Mesothelial cell of epicardium (in vitro differentiated cells): ENCODE results near the gene FAM168B. TPM values are rescaled to one million over a fixed set of nuclear protein-coding genes. Genes with fewer than 3 reads are reported as not detected.

Source experiments
- DNase-seq, 2 experiments: peaks; one replicate each; pipeline ENCODE4 v3.0.0; 2021; ENCODE audit warnings: low spot score in 2 of 2; ENCODE audit not compliant: unreplicated experiment in 2 of 2
- H3K27ac Mint-ChIP-seq: 2 replicates; pipeline ENCODE4 v1.8.0; 2021; ENCODE audit warnings: mixed read lengths
- H3K27me3 Mint-ChIP-seq: 2 replicates; pipeline ENCODE4 v1.8.0; 2021; ENCODE audit warnings: low read depth, mixed read lengths
- H3K36me3 Mint-ChIP-seq: 2 replicates; pipeline ENCODE4 v1.8.0; 2021; ENCODE audit warnings: mixed read lengths
- H3K4me1 Mint-ChIP-seq: 2 replicates; pipeline ENCODE4 v1.8.0; 2021; ENCODE audit warnings: mixed read lengths
- H3K4me3 Mint-ChIP-seq: 2 replicates; pipeline ENCODE4 v1.8.0; 2021; ENCODE audit warnings: mild to moderate bottlenecking, moderate library complexity, mixed read lengths
- H3K9me3 Mint-ChIP-seq: 2 replicates; pipeline ENCODE4 v1.8.0; 2021; ENCODE audit warnings: mixed read lengths
- total RNA-seq: library from RNA; stranded (reverse); gene quantifications from 3 replicates; pipeline ENCODE4 v1.2.1, GENCODE V29; 2021
- TF ChIP-seq, protein P1 (sequence below): fragments of 200-600 bp; sonication (generic); IDR thresholded peaks from one replicate; pipeline ENCODE4 v1.5.0; 2021; ENCODE audit warnings: antibody characterized with exemption; ENCODE audit not compliant: unreplicated experiment

FAM168B gene
- total RNA-seq, 1 donor from 2014 or later = 114 TPM

DNA sequence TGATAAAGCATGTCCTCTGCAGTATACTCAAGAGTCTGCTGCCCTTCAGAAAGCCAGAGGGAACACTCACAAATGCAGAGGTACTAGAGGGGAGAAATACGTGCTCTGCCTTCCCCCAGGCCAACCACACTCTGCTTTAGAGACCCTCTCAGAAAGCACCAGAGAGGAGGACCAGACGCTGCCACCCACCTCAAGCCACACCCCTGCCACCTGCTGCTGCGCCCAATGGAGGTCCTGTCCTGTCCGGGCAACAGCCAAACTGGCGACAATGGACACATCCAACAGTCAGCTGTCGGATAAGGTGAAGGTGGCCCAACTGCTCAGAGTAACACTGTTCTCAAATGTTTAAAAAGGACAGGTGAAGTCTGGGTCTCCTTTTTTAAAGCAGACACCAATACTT lies 44.6 kb downstream of the FAM168B start:
- TF ChIP-seq, protein P1, sequence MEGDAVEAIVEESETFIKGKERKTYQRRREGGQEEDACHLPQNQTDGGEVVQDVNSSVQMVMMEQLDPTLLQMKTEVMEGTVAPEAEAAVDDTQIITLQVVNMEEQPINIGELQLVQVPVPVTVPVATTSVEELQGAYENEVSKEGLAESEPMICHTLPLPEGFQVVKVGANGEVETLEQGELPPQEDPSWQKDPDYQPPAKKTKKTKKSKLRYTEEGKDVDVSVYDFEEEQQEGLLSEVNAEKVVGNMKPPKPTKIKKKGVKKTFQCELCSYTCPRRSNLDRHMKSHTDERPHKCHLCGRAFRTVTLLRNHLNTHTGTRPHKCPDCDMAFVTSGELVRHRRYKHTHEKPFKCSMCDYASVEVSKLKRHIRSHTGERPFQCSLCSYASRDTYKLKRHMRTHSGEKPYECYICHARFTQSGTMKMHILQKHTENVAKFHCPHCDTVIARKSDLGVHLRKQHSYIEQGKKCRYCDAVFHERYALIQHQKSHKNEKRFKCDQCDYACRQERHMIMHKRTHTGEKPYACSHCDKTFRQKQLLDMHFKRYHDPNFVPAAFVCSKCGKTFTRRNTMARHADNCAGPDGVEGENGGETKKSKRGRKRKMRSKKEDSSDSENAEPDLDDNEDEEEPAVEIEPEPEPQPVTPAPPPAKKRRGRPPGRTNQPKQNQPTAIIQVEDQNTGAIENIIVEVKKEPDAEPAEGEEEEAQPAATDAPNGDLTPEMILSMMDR = no peak
- Mint-ChIP-seq H3K27ac (no peak overlapping the region), H3K4me3 (no peak overlapping the region), H3K36me3 (peaks cover 39% of the 10 kb centered on the region), H3K27me3 (no peaks in the 10 kb centered on the region), H3K9me3 (no peaks in the 10 kb centered on the region), H3K4me1 (no peaks in the 10 kb centered on the region)
- DNase-seq = no peak

DNA sequence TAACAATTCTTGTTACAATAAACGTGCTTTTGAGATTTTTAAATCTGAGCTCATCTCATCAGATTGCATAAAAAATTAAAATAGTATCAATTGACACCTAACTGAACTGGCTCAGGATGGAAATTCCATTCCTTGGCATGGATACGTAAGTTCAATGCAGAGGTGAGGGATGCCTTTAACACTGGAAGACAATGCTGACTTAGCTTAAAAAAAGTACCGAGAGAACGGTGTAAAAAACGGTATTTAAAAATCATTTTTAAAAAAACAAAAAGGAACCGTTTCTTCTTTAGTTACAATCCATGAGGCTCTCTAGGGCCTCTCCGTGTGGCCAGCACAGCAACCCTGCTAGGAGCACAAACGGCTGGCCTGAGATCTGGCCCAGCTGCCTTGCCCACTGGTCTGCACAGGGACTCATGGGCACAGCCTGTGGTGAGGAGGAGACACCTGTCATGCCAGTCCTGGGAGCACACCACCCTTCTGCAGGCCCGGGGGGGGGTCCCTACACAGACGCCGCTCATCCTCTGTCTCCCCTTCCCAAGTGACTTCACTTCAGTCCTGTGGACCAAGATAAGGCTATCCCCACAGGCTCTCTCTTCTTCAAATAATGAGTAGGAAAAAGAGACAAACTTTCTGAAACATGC lies 45.2 kb downstream of the FAM168B start:
- Mint-ChIP-seq H3K4me3 (no peak overlapping the region), H3K36me3 (peaks cover 36% of the 10 kb centered on the region), H3K9me3 (no peaks in the 10 kb centered on the region), H3K4me1 (no peaks in the 10 kb centered on the region), H3K27ac (no peak overlapping the region), H3K27me3 (no peaks in the 10 kb centered on the region)
- DNase-seq = no peak
- TF ChIP-seq, protein P1 = no peak

DNA sequence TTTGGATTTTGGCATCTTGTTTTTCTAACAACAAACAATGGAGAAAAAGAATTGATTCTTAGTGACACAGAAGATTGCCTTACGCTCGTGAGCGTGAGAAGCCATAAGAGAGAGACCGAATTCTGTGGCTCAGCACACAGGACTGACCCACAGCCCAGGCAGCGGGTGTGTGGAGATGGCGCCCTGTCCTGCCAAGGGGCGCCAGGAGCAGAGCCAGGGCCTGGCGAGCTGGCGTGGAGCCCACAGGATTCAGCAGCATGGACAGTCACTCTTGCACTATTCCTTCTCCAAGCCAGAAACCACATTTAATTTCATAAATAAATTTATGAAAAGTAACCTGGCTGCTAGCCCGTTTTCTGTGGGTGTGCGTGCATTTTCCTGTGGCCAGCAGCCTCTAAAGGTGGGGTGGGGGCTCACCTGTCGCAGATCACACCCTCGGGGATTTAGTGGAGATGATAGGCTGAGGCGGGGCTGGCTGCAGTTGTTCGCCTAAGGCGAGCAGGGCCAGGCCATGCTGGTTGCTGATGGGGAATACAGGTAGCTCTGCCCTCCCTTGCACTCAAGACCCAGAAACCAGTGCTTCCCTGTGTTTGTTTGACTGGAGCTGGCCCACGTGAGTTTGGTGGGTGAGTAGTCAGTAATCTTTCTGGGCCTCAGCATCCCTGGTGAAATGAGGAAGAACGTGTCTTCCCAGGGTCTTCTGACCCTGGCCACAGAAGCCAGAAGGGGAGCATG lies 46.2 kb downstream of the FAM168B start:
- TF ChIP-seq, protein P1 = no peak
- no peak for DNase-seq
- no peaks in the 10 kb centered on the region for H3K9me3 Mint-ChIP-seq
- H3K4me1 Mint-ChIP-seq = no peaks in the 10 kb centered on the region
- no peak overlapping the region for H3K4me3 Mint-ChIP-seq
- no peaks in the 10 kb centered on the region for H3K27me3 Mint-ChIP-seq
- H3K36me3 Mint-ChIP-seq = peaks cover 28% of the 10 kb centered on the region
- no peak overlapping the region for H3K27ac Mint-ChIP-seq

DNA sequence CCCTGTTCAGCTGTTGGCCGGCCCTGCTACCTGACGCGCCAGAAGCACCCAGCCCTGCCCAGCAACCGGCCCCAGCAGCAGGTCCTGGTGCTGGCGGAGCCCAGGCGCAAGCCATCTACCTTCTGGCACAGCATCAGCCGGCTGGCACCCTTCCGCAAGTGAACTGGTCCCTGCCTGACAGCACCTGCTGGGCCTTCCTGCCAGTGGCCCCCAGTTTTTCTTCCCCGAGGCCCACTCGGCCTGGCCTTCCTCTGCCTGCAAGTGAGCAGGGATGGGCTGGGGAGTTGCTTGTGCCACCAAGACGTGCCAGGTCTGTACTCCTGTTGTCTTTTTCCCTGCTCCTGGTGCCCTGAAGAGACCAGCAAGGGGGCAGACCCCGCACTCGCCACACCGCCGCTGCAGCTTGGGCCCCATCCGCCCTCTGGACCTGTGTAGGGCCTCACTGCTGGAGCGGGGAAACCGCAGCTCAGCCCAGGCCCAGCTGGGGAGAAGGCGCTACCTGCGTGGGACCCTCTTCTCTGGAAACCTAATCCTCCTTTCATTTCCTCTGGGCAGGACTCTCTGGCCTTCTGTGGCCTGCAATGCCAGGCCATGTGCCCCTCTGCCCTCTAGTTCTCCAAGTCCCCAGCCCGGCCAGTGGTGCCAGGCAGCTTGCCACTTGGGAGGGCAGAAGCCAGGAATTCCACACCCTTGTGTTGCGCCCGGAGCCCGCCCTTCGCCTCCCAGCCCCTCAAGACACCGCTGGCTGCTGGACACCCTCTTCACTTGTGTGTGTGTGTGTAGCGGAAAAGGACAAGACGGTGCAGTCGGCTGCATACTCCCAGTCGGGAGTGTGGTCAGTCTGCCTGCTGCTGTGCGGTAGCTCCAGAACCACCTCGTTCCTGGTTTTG lies 47.0 kb downstream of the FAM168B start:
- H3K4me3 Mint-ChIP-seq = no peak overlapping the region

DNA sequence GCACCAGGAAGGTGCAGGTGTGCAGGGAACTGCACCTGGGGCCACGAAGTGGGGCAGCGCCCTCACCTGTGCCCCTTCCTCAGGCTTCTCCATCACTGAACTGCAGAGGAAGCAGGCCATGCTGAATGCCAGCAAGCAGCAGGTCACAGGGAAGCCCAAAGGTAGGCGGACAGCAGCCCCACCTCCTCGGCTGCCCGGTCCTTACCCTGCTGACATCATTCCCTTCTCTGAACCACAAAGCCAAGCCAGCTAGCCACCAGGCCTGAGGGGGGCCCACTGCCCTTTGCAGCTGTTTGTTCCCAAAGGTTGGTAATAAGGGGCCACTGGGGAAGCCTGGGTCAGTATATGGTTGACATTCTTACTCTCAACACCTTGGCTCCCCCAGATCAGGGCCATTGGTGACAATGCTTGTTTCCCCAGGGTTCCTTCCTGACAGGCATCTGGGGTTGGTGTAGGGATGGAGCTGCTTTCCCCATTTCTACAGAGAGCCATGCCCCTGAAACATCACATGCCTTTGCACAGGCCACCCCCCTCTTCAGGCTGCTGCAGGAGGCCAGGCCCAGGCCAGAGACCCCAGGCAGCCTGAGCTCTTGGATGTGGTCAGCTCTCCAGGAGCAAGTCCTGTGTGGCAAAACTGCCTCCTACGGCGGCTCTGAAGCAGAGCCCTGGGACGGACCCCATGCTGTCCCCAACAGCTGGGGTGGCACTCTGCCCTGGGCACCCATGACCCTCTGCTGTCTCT lies 47.8 kb downstream of the FAM168B start:
- peak in 1 of 2 experiments; percentile 32 for DNase-seq
- no peaks in the 10 kb centered on the region for H3K27me3 Mint-ChIP-seq
- no peak overlapping the region for H3K4me3 Mint-ChIP-seq
- H3K4me1 Mint-ChIP-seq = no peaks in the 10 kb centered on the region
- no peak overlapping the region for H3K27ac Mint-ChIP-seq
- peaks cover 16% of the 10 kb centered on the region for H3K36me3 Mint-ChIP-seq
- H3K9me3 Mint-ChIP-seq = no peaks in the 10 kb centered on the region
- TF ChIP-seq, protein P1 = no peak

More for the DNA sequence above, 47.0 kb downstream of the FAM168B start:
- Mint-ChIP-seq H3K27ac (no peak overlapping the region), H3K36me3 (peaks cover 20% of the 10 kb centered on the region), H3K4me1 (no peaks in the 10 kb centered on the region), H3K9me3 (no peaks in the 10 kb centered on the region), H3K27me3 (no peaks in the 10 kb centered on the region)
- no peak for DNase-seq
- TF ChIP-seq, protein P1 = no peak
